ENCODE measurements around the gene TIMP3.
A peak's percentile ranks its signal among the peaks of the same experiment; 100 is the strongest.

TIMP3 gene

DNA sequence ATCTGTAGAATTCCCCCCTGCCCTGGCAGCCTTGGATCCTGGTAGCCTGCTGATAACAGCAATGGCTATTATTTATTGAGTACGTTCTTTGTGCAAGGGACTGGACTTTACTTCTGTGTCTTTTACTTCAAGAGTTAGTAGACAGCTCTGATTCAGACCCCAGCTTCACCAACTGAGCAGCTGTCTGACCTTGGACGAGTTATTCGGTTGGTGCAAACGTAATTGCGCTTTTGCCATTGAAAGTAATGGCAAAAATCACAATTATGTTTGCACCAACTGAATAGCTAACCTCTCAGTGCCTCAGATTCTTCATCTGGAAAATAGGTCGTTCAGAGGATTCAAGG is 108.9 kb downstream of the TIMP3 start:
- Histone ChIP-seq H4K8ac (ENCODE audit: low read length) (no peak overlapping the region), H3K27ac (ENCODE audit: low read length, poor library complexity, severe bottlenecking) (no peak overlapping the region), H2BK5ac (ENCODE audit: low read depth, low read length, poor library complexity, severe bottlenecking) (no peak overlapping the region), H2BK15ac (ENCODE audit: low read depth, poor library complexity, severe bottlenecking) (no peak overlapping the region), H3K4me1 (ENCODE audit: control insufficient read depth, insufficient read depth, low read depth, low read length) (no peaks in the 10 kb centered on the region), H3K79me1 (replicated peaks; ENCODE audit: low read length, poor library complexity, severe bottlenecking) (no peaks in the 10 kb centered on the region), H3K27me3 (ENCODE audit: control insufficient read depth in 1 of 2, insufficient read depth in 1 of 2, low read length in 2 of 2) (peaks cover 0 to 55% of the 10 kb centered on the region in 2 experiments), H3K4ac (ENCODE audit: low read depth in 1 of 2, low read length in 2 of 2) (no peak overlapping the region), H3K23ac (ENCODE audit: low read length in 2 of 2) (no peak overlapping the region), H3K4me3 (ENCODE audit: insufficient read depth in 1 of 2, low read depth in 1 of 2, low read length in 2 of 2) (no peak overlapping the region), H3K18ac (ENCODE audit: low read depth in 1 of 2, low read length in 2 of 2) (no peak overlapping the region), H3K36me3 (ENCODE audit: control insufficient read depth in 1 of 2, insufficient read depth in 2 of 2, low read depth in 1 of 2, low read length in 2 of 2) (no peaks in the 10 kb centered on the region), H3K9ac (ENCODE audit: low read length) (no peak overlapping the region), H3K4me2 (ENCODE audit: low read length, poor library complexity, severe bottlenecking) (no peak overlapping the region), H2BK120ac (ENCODE audit: low read depth, low read length) (no peak overlapping the region), H2AK5ac (ENCODE audit: low read length, severe bottlenecking) (no peak overlapping the region), H2AFZ (ENCODE audit: low read depth, low read length) (no peak overlapping the region), H4K91ac (ENCODE audit: low read length) (no peak overlapping the region), H2BK12ac (ENCODE audit: low read length in 2 of 2) (no peak overlapping the region), H3K14ac (ENCODE audit: low read length in 2 of 2) (no peak overlapping the region), H3K9me3 (ENCODE audit: control insufficient read depth, low read length) (peaks cover 2% of the 10 kb centered on the region)
- WGBS = 91% methylated on average over 5 of the region's 6 CpGs
- no peak for DNase-seq

DNA sequence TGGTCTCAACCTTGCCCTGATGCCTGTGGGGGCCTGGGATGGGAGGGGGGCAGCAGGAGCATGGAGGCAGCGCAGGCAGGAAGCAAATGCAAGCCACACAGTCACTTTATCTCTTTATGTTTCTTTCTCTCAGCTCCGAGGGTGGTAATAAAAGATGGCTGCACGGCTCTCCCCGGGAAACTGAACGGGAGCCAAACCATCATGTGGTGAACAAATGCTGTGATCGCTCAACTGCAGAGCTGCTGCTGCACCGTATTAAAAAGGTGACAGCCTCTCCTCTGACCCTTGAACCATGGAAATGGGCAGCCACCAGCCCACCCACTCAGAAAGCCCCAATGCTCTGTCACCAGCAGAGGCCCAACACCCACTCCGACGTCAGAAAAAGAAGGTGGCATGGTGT is 110.0 kb downstream of the TIMP3 start:
- Histone ChIP-seq H3K9ac (ENCODE audit: low read length) (no peak overlapping the region), H3K23ac (ENCODE audit: low read length in 2 of 2) (no peak overlapping the region), H3K4ac (ENCODE audit: low read depth in 1 of 2, low read length in 2 of 2) (no peak overlapping the region), H3K14ac (ENCODE audit: low read length in 2 of 2) (no peak overlapping the region), H2BK12ac (ENCODE audit: low read length in 2 of 2) (no peak overlapping the region), H3K27me3 (ENCODE audit: control insufficient read depth in 1 of 2, insufficient read depth in 1 of 2, low read length in 2 of 2) (peaks cover 0 to 61% of the 10 kb centered on the region in 2 experiments), H2BK120ac (ENCODE audit: low read depth, low read length) (no peak overlapping the region), H2BK5ac (ENCODE audit: low read depth, low read length, poor library complexity, severe bottlenecking) (no peak overlapping the region), H2AK5ac (ENCODE audit: low read length, severe bottlenecking) (no peak overlapping the region), H4K91ac (ENCODE audit: low read length) (peak overlapping the region; percentile 28), H3K18ac (ENCODE audit: low read depth in 1 of 2, low read length in 2 of 2) (no peak overlapping the region), H4K8ac (ENCODE audit: low read length) (no peak overlapping the region), H3K4me2 (ENCODE audit: low read length, poor library complexity, severe bottlenecking) (no peak overlapping the region), H3K79me1 (replicated peaks; ENCODE audit: low read length, poor library complexity, severe bottlenecking) (no peaks in the 10 kb centered on the region), H3K9me3 (ENCODE audit: control insufficient read depth, low read length) (peaks cover 13% of the 10 kb centered on the region), H3K27ac (ENCODE audit: low read length, poor library complexity, severe bottlenecking) (no peak overlapping the region), H3K4me1 (ENCODE audit: control insufficient read depth, insufficient read depth, low read depth, low read length) (no peaks in the 10 kb centered on the region), H3K36me3 (ENCODE audit: control insufficient read depth in 1 of 2, insufficient read depth in 2 of 2, low read depth in 1 of 2, low read length in 2 of 2) (no peaks in the 10 kb centered on the region), H2AFZ (ENCODE audit: low read depth, low read length) (no peak overlapping the region), H3K4me3 (ENCODE audit: insufficient read depth in 1 of 2, low read depth in 1 of 2, low read length in 2 of 2) (peak overlapping the region in 1 of 2 experiments; percentile 14), H2BK15ac (ENCODE audit: low read depth, poor library complexity, severe bottlenecking) (no peak overlapping the region)
- no peak for DNase-seq
- 57% methylated on average over 9 of the region's 9 CpGs for WGBS
